Naive B cell (primary cell): ENCODE measurements around the gene XPC. TPM values are rescaled to one million over a fixed set of nuclear protein-coding genes. Genes with fewer than 3 reads are reported as not detected.

Source experiments
- ATAC-seq, 2 donors: fragments of 150-1000 bp; cut with Tn5 transposase; 2 replicates each; pipeline ENCODE4 v1.10.0; 2021; ENCODE audit warnings: low read depth in 2 of 2, mild to moderate bottlenecking in 2 of 2, moderate library complexity in 2 of 2
- DNase-seq: peaks from one replicate; pipeline ENCODE4 v3.0.0; 2022
- H3K27ac Mint-ChIP-seq, 6 donors: one replicate each; pipeline ENCODE4 v1.8.0; 2020 to 2022; ENCODE audit warnings: mild to moderate bottlenecking in 6 of 6, mixed read lengths in 6 of 6, moderate library complexity in 5 of 6, inconsistent platforms in 2 of 6
- H3K27me3 Mint-ChIP-seq, 3 donors: one replicate each; pipeline ENCODE4 v1.8.0; 2021 to 2022; ENCODE audit warnings: mixed read lengths in 3 of 3, mild to moderate bottlenecking in 1 of 3
- H3K36me3 Mint-ChIP-seq, 2 donors: one replicate each; pipeline ENCODE4 v1.8.0; 2020 to 2022; ENCODE audit warnings: mixed read lengths in 2 of 2, inconsistent platforms in 1 of 2, mild to moderate bottlenecking in 1 of 2
- H3K4me1 Mint-ChIP-seq, 3 donors: one replicate each; pipeline ENCODE4 v1.8.0; 2020 to 2022; ENCODE audit warnings: mixed read lengths in 3 of 3, inconsistent platforms in 1 of 3, mild to moderate bottlenecking in 1 of 3, moderate library complexity in 1 of 3
- H3K4me3 Mint-ChIP-seq, 8 donors: one replicate each; pipeline ENCODE4 v1.8.0; 2020 to 2022; ENCODE audit warnings: mild to moderate bottlenecking in 8 of 8, mixed read lengths in 8 of 8, moderate library complexity in 8 of 8, inconsistent platforms in 2 of 8
- H3K9me3 Mint-ChIP-seq, 7 donors: one replicate each; pipeline ENCODE4 v1.8.0; 2020 to 2022; ENCODE audit warnings: mixed read lengths in 7 of 7, mild to moderate bottlenecking in 5 of 7, inconsistent platforms in 2 of 7, moderate library complexity in 1 of 7
- polyA plus RNA-seq, 6 donors: library from polyadenylated mRNA; unstranded; fragments of 300-500 nt; fragmentation: Illumina TruSeq; gene quantifications; one replicate each; pipeline ENCODE4 v1.2.3, GENCODE V29; 2021; ENCODE audit warnings: low read depth in 6 of 6

The XPC gene
- polyA plus RNA-seq, 6 donors from 2014 or later, result 10.0 to 36.6 (median 32.3) TPM

GRCh38 chr3:14147066-14147435 lies 31.4 kb downstream of the XPC start:
- H3K4me3 Mint-ChIP-seq, result no peak overlapping the region
- H3K9me3 Mint-ChIP-seq, result no peaks in the 10 kb centered on the region
- peaks cover 0 to 8% of the 10 kb centered on the region in 2 donors for H3K36me3 Mint-ChIP-seq

GRCh38 chr3:14146381-14147065 lies 31.9 kb downstream of the XPC start:
- Mint-ChIP-seq H3K27me3 (no peaks in the 10 kb centered on the region), H3K4me1 (peaks cover 3 to 22% (median 15%) of the 10 kb centered on the region in 3 donors), H3K4me3 (no peak overlapping the region), H3K36me3 (peaks cover 0 to 8% of the 10 kb centered on the region in 2 donors), H3K27ac (peak overlapping the region; percentile 69 to 98 (median 94)), H3K9me3 (no peaks in the 10 kb centered on the region)
- no peak for ATAC-seq
- DNase-seq, result no peak

More at GRCh38 chr3:14147066-14147435, 31.4 kb downstream of the XPC start:
- ATAC-seq (no peak), DNase-seq (no peak)
- peak overlapping the region in 4 of 6 donors; percentile 69 to 96 (median 91) for H3K27ac Mint-ChIP-seq
- peaks cover 3 to 22% (median 9%) of the 10 kb centered on the region in 3 donors for H3K4me1 Mint-ChIP-seq
- H3K27me3 Mint-ChIP-seq, result no peaks in the 10 kb centered on the region

GRCh38 chr3:14145670-14146380 lies 32.6 kb downstream of the XPC start:
- ATAC-seq, result no peak
- H3K4me1 Mint-ChIP-seq, result peaks cover 3 to 22% (median 17%) of the 10 kb centered on the region in 3 donors
- H3K27me3 Mint-ChIP-seq, result no peaks in the 10 kb centered on the region
- DNase-seq, result no peak
- peak overlapping the region; percentile 92 to 99 (median 94) for H3K27ac Mint-ChIP-seq
- no peak overlapping the region for H3K4me3 Mint-ChIP-seq
- peaks cover 0 to 8% of the 10 kb centered on the region in 2 donors for H3K36me3 Mint-ChIP-seq
- no peaks in the 10 kb centered on the region for H3K9me3 Mint-ChIP-seq

GRCh38 chr3:14145236-14145635 lies 33.2 kb downstream of the XPC start:
- no peaks in the 10 kb centered on the region for H3K9me3 Mint-ChIP-seq
- H3K27me3 Mint-ChIP-seq, result no peaks in the 10 kb centered on the region
- H3K4me1 Mint-ChIP-seq, result peaks cover 3 to 22% (median 17%) of the 10 kb centered on the region in 3 donors
- ATAC-seq (no peak), DNase-seq (no peak)
- peaks cover 0 to 8% of the 10 kb centered on the region in 2 donors for H3K36me3 Mint-ChIP-seq
- H3K4me3 Mint-ChIP-seq, result no peak overlapping the region
- peak overlapping the region; percentile 93 to 99 (median 97) for H3K27ac Mint-ChIP-seq

- peaks cover 3 to 22% (median 17%) of the 10 kb centered on the region in 3 donors for H3K4me1 Mint-ChIP-seq
Measured at GRCh38 chr3:14144423-14145075, 33.9 kb downstream of the XPC start.

GRCh38 chr3:14143271-14144225 lies 34.9 kb downstream of the XPC start:
- H3K4me1 Mint-ChIP-seq, result peaks cover 3 to 22% (median 17%) of the 10 kb centered on the region in 3 donors
- peaks cover 0 to 8% of the 10 kb centered on the region in 2 donors for H3K36me3 Mint-ChIP-seq
- no peaks in the 10 kb centered on the region for H3K27me3 Mint-ChIP-seq
- peak overlapping the region; percentile 92 to 99 (median 97) for H3K27ac Mint-ChIP-seq
- no peak for ATAC-seq
- H3K4me3 Mint-ChIP-seq, result no peak overlapping the region
- no peaks in the 10 kb centered on the region for H3K9me3 Mint-ChIP-seq
- DNase-seq, result no peak

More at GRCh38 chr3:14144423-14145075, 33.9 kb downstream of the XPC start:
- Mint-ChIP-seq H3K4me3 (peak overlapping the region in 2 of 8 donors; percentile 7 to 54), H3K27ac (peak overlapping the region; percentile 93 to 99 (median 97)), H3K9me3 (no peaks in the 10 kb centered on the region), H3K27me3 (no peaks in the 10 kb centered on the region), H3K36me3 (peaks cover 0 to 8% of the 10 kb centered on the region in 2 donors)
- ATAC-seq (peak; percentile 92 to 94), DNase-seq (peak; percentile 64)

GRCh38 chr3:14142567-14143270 lies 35.7 kb downstream of the XPC start:
- Mint-ChIP-seq H3K27ac (peak overlapping the region; percentile 60 to 95 (median 85)), H3K36me3 (peaks cover 0 to 8% of the 10 kb centered on the region in 2 donors), H3K9me3 (no peaks in the 10 kb centered on the region), H3K4me1 (peaks cover 8 to 22% (median 17%) of the 10 kb centered on the region in 3 donors), H3K27me3 (no peaks in the 10 kb centered on the region), H3K4me3 (no peak overlapping the region)
- DNase-seq (no peak), ATAC-seq (no peak)

GRCh38 chr3:14141602-14142341 lies 36.6 kb downstream of the XPC start:
- H3K4me1 Mint-ChIP-seq, result peaks cover 8 to 22% (median 17%) of the 10 kb centered on the region in 3 donors
- DNase-seq, result no peak

GRCh38 chr3:14141144-14141543 lies 37.3 kb downstream of the XPC start:
- H3K4me3 Mint-ChIP-seq, result no peak overlapping the region
- no peak for DNase-seq
- peak overlapping the region in 4 of 6 donors; percentile 14 to 93 (median 66) for H3K27ac Mint-ChIP-seq
- peaks cover 8 to 18% (median 17%) of the 10 kb centered on the region in 3 donors for H3K4me1 Mint-ChIP-seq
- no peaks in the 10 kb centered on the region for H3K27me3 Mint-ChIP-seq
- peaks cover 1 to 3% of the 10 kb centered on the region in 2 donors for H3K36me3 Mint-ChIP-seq
- H3K9me3 Mint-ChIP-seq, result no peaks in the 10 kb centered on the region
- ATAC-seq, result no peak

More at GRCh38 chr3:14141602-14142341, 36.6 kb downstream of the XPC start:
- no peak for ATAC-seq
- Mint-ChIP-seq H3K27ac (peak overlapping the region; percentile 56 to 95 (median 88)), H3K36me3 (peaks cover 0 to 8% of the 10 kb centered on the region in 2 donors), H3K9me3 (no peaks in the 10 kb centered on the region), H3K4me3 (no peak overlapping the region), H3K27me3 (no peaks in the 10 kb centered on the region)

- Mint-ChIP-seq H3K27ac (peak overlapping the region in 5 of 6 donors; percentile 14 to 90 (median 42)), H3K36me3 (peaks cover 5 to 6% of the 10 kb centered on the region in 2 donors), H3K4me1 (peaks cover 12 to 21% (median 15%) of the 10 kb centered on the region in 3 donors), H3K4me3 (no peak overlapping the region), H3K27me3 (no peaks in the 10 kb centered on the region), H3K9me3 (no peaks in the 10 kb centered on the region)
- ATAC-seq (no peak), DNase-seq (no peak)
Measured at GRCh38 chr3:14140668-14141067, 37.7 kb downstream of the XPC start.

GRCh38 chr3:14139771-14140170 lies 38.6 kb downstream of the XPC start:
- no peak for ATAC-seq
- peaks cover 6 to 8% of the 10 kb centered on the region in 2 donors for H3K36me3 Mint-ChIP-seq
- peak overlapping the region in 3 of 6 donors; percentile 18 to 71 (median 47) for H3K27ac Mint-ChIP-seq

More at GRCh38 chr3:14139771-14140170, 38.6 kb downstream of the XPC start:
- no peaks in the 10 kb centered on the region for H3K27me3 Mint-ChIP-seq
- no peak for DNase-seq
- H3K4me3 Mint-ChIP-seq, result no peak overlapping the region
- no peaks in the 10 kb centered on the region for H3K9me3 Mint-ChIP-seq
- peaks cover 8 to 16% (median 10%) of the 10 kb centered on the region in 3 donors for H3K4me1 Mint-ChIP-seq
